NCI-H2107 (cell line): ENCODE data around the gene CCDC91.
A peak's percentile ranks its signal among the peaks of the same experiment; 100 is the strongest.

Experiments
- DNase-seq: peaks from one replicate; lab custom pipeline; 2025; lab: John Stamatoyannopoulos, UW

Gene CCDC91

GRCh38 chr12:28583701-28584261 is 393.5 kb downstream of the CCDC91 start:
- DNase-seq = peak; percentile 75

- DNase-seq = peak; percentile 56
Observed at GRCh38 chr12:28585146-28585545, 394.9 kb downstream of the CCDC91 start.

GRCh38 chr12:28586481-28586880 is 396.2 kb downstream of the CCDC91 start:
- no peak for DNase-seq

- DNase-seq = no peak
Observed at GRCh38 chr12:28591831-28592230, 401.6 kb downstream of the CCDC91 start.
